CD8-positive, alpha-beta memory T cell (primary cell): ENCODE results near the gene DUS1L. TPM values are rescaled to one million over a fixed set of nuclear protein-coding genes. Genes with fewer than 3 reads are reported as not detected.

Experiments used
- CTCF ChIA-PET: fragments of 350-600 bp; sonication (Branson Sonifier 250); formaldehyde crosslinking; loops from one replicate; lab custom pipeline; 2021; ENCODE audit warnings: antibody characterized with exemption; lab: Charles Lee
- POLR2A ChIA-PET: fragments of 350-600 bp; sonication (Branson Sonifier 250); formaldehyde crosslinking; loops from one replicate; lab custom pipeline; 2021; ENCODE audit warnings: antibody characterized with exemption; lab: Charles Lee
- DNase-seq, 5 donors: peaks; one replicate each; pipeline versions ENCODE4 v3.0.0 to v3.0.0-alpha.2; 2020 to 2022; ENCODE audit warnings: mixed read lengths in 1 of 5
- H3K27ac ChIP-seq: one replicate; pipeline ENCODE4 v1.7.0; 2013; ENCODE audit warnings: low read depth, mild to moderate bottlenecking, low read length, moderate library complexity
- H3K27me3 ChIP-seq: 2 replicates; pipeline ENCODE4 v1.7.0; 2013; ENCODE audit warnings: low read length, mild to moderate bottlenecking; ENCODE audit not compliant: insufficient read depth, poor library complexity, severe bottlenecking
- H3K36me3 ChIP-seq: 2 replicates; pipeline ENCODE4 v1.7.0; 2013; ENCODE audit warnings: mild to moderate bottlenecking, low read length, moderate library complexity; ENCODE audit not compliant: insufficient read depth
- H3K4me1 ChIP-seq: 2 replicates; pipeline ENCODE4 v1.7.0; 2013; ENCODE audit warnings: mild to moderate bottlenecking, low read length, moderate library complexity; ENCODE audit not compliant: insufficient read depth
- H3K4me3 ChIP-seq: 2 replicates; pipeline ENCODE4 v1.7.0; 2013; ENCODE audit warnings: mild to moderate bottlenecking, low read length
- H3K9me3 ChIP-seq: 2 replicates; pipeline ENCODE4 v1.7.0; 2013; ENCODE audit warnings: mild to moderate bottlenecking, low read length
- H3K27ac Mint-ChIP-seq, 8 donors: one replicate each; pipeline ENCODE4 v1.8.0; 2020 to 2021; ENCODE audit warnings: mixed read lengths in 8 of 8, mild to moderate bottlenecking in 6 of 8, inconsistent platforms in 3 of 8, moderate library complexity in 3 of 8
- H3K27me3 Mint-ChIP-seq, 2 donors: one replicate each; pipeline ENCODE4 v1.8.0; 2020 to 2021; ENCODE audit warnings: mixed read lengths in 2 of 2, mild to moderate bottlenecking in 1 of 2, moderate library complexity in 1 of 2
- H3K36me3 Mint-ChIP-seq, 3 donors: one replicate each; pipeline ENCODE4 v1.8.0; 2020 to 2021; ENCODE audit warnings: mixed read lengths in 3 of 3, inconsistent platforms in 1 of 3, mild to moderate bottlenecking in 1 of 3
- H3K4me1 Mint-ChIP-seq, 3 donors: one replicate each; pipeline ENCODE4 v1.8.0; 2020 to 2021; ENCODE audit warnings: mixed read lengths in 3 of 3, inconsistent platforms in 1 of 3, mild to moderate bottlenecking in 1 of 3
- H3K4me3 Mint-ChIP-seq, 7 donors: one replicate each; pipeline ENCODE4 v1.8.0; 2020 to 2021; ENCODE audit warnings: mixed read lengths in 7 of 7, mild to moderate bottlenecking in 6 of 7, moderate library complexity in 4 of 7, inconsistent platforms in 2 of 7
- H3K9me3 Mint-ChIP-seq, 5 donors: one replicate each; pipeline ENCODE4 v1.8.0; 2020 to 2022; ENCODE audit warnings: mixed read lengths in 5 of 5, mild to moderate bottlenecking in 3 of 5, moderate library complexity in 2 of 5, inconsistent platforms in 1 of 5
- polyA plus RNA-seq: library from polyadenylated mRNA; unstranded; fragments of 300-500 nt; fragmentation: Illumina TruSeq; gene quantifications from one replicate; pipeline ENCODE4 v1.2.3, GENCODE V29; 2021
- total RNA-seq, 2 experiments: library from RNA; stranded (reverse); gene quantifications; one replicate each; pipeline ENCODE4 v1.2.3, GENCODE V29; 2021

DUS1L gene
- total and polyA plus RNA-seq, 3 experiments from 2014 or later, result 142 to 210 (median 206) TPM

DNA sequence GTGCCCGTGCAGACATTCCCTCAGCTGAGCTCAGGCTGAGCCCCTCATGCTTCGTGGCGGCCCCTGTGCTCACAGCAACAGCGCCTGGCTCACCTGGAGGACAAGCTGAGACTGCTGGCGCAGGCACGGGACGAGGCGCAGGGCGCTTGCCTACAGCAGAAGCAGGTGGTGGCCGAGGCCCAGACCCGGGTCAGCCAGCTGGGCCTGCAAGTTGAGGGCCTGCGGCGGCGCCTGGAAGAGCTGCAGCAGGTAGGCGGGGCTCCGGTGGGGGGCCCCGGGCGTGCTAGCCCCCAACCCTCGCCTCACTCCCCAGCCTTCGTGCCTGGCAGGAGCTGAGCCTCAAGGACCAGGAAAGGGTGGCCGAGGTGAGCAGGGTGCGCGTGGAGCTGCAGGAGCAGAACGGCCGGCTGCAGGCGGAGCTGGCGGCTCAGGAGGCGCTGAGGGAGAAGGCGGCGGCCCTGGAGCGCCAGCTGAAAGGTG lies 35.6 kb downstream of the DUS1L start:
- DNase-seq, result no peak
- Mint-ChIP-seq H3K36me3 (no peaks in the 10 kb centered on the region), H3K4me1 (peaks cover 2 to 15% (median 4%) of the 10 kb centered on the region in 3 donors), H3K27me3 (peaks cover 0 to 4% of the 10 kb centered on the region in 2 donors), H3K4me3 (peak overlapping the region in 3 of 7 donors; percentile 62 to 94 (median 85)), H3K9me3 (no peaks in the 10 kb centered on the region), H3K27ac (peak overlapping the region in 1 of 8 donors; percentile 71)
- Histone ChIP-seq H3K9me3 (no peaks in the 10 kb centered on the region), H3K4me3 (no peak overlapping the region), H3K27me3 (no peaks in the 10 kb centered on the region), H3K4me1 (peaks cover 7% of the 10 kb centered on the region), H3K27ac (no peak overlapping the region), H3K36me3 (no peaks in the 10 kb centered on the region)
- POLR2A ChIA-PET, result interaction anchor here (1.4 to 1.9 kb wide), 2 partner anchors 68 to 122 kb away, joined by 3 to 8 read pairs; partner anchors contain the start of gene FASN
- CTCF ChIA-PET, result interaction anchor here (0.7 to 4.3 kb wide), 33 partner anchors 8 to 519 kb away, joined by 3 to 59 read pairs (median 4); partner anchors contain the start of genes CCDC57, CENPX, DCXR and LRRC45

- Mint-ChIP-seq H3K27ac (no peak overlapping the region), H3K4me3 (peak overlapping the region in 5 of 7 donors; percentile 37 to 72 (median 62)), H3K4me1 (peaks cover 0 to 14% (median 4%) of the 10 kb centered on the region in 3 donors), H3K9me3 (no peaks in the 10 kb centered on the region), H3K27me3 (peaks cover 0 to 4% of the 10 kb centered on the region in 2 donors), H3K36me3 (no peaks in the 10 kb centered on the region)
- Histone ChIP-seq H3K36me3 (no peaks in the 10 kb centered on the region), H3K4me3 (no peak overlapping the region), H3K27ac (no peak overlapping the region), H3K9me3 (no peaks in the 10 kb centered on the region), H3K27me3 (no peaks in the 10 kb centered on the region), H3K4me1 (peaks cover 9% of the 10 kb centered on the region)
- POLR2A ChIA-PET, result interaction anchor here (1.4 to 1.9 kb wide), 2 partner anchors 69 to 123 kb away, joined by 3 to 8 read pairs; partner anchors contain the start of gene FASN
- DNase-seq, result no peak
- CTCF ChIA-PET, result interaction anchor here (0.8 to 4.3 kb wide), 13 partner anchors 9 to 207 kb away, joined by 3 to 59 read pairs (median 5); partner anchors contain the start of genes CCDC57 and DCXR
Observed at GRCh38 chr17:82029391-82029790, 36.2 kb downstream of the DUS1L start.

- Mint-ChIP-seq H3K4me3 (peak overlapping the region in 3 of 7 donors; percentile 20 to 37 (median 24)), H3K9me3 (no peaks in the 10 kb centered on the region), H3K36me3 (no peaks in the 10 kb centered on the region), H3K4me1 (peaks cover 2 to 18% (median 4%) of the 10 kb centered on the region in 3 donors), H3K27ac (no peak overlapping the region), H3K27me3 (peaks cover 0 to 4% of the 10 kb centered on the region in 2 donors)
- no peaks in the 10 kb centered on the region for H3K27me3 ChIP-seq
- no peak overlapping the region for H3K4me3 ChIP-seq
- H3K4me1 ChIP-seq, result peaks cover 13% of the 10 kb centered on the region
- ChIA-PET POLR2A (no interaction called here), CTCF (interaction anchor here (1.2 to 4.3 kb wide), 6 partner anchors 9 to 127 kb away, joined by 4 to 59 read pairs (median 13); partner anchors contain the start of gene DCXR)
- no peak for DNase-seq
- H3K36me3 ChIP-seq, result no peaks in the 10 kb centered on the region
- H3K27ac ChIP-seq, result no peak overlapping the region
- H3K9me3 ChIP-seq, result no peaks in the 10 kb centered on the region
Observed at GRCh38 chr17:82028966-82029365, 36.6 kb downstream of the DUS1L start.

- Histone ChIP-seq H3K36me3 (no peaks in the 10 kb centered on the region), H3K27me3 (no peaks in the 10 kb centered on the region), H3K4me1 (peaks cover 17% of the 10 kb centered on the region), H3K27ac (no peak overlapping the region), H3K4me3 (no peak overlapping the region), H3K9me3 (no peaks in the 10 kb centered on the region)
- Mint-ChIP-seq H3K4me3 (no peak overlapping the region), H3K27ac (no peak overlapping the region), H3K9me3 (no peaks in the 10 kb centered on the region), H3K27me3 (peaks cover 0 to 4% of the 10 kb centered on the region in 2 donors), H3K36me3 (no peaks in the 10 kb centered on the region), H3K4me1 (peaks cover 6 to 22% (median 7%) of the 10 kb centered on the region in 3 donors)
- ChIA-PET CTCF (interaction anchor here (0.8 to 4.3 kb wide), 4 partner anchors 9 to 177 kb away, joined by 3 to 59 read pairs (median 8); partner anchors contain the start of gene DCXR), POLR2A (no interaction called here)
- no peak for DNase-seq
Observed at GRCh38 chr17:82028246-82028645, 37.4 kb downstream of the DUS1L start.

- no peak for DNase-seq
- peak overlapping the region in 2 of 7 donors; percentile 48 to 56 for H3K4me3 Mint-ChIP-seq
- peak overlapping the region in 1 of 8 donors; percentile 95 for H3K27ac Mint-ChIP-seq
- H3K36me3 Mint-ChIP-seq, result no peaks in the 10 kb centered on the region
- no peak overlapping the region for H3K4me3 ChIP-seq
- no peaks in the 10 kb centered on the region for H3K36me3 ChIP-seq
- H3K9me3 Mint-ChIP-seq, result no peaks in the 10 kb centered on the region
- peaks cover 19 to 35% (median 19%) of the 10 kb centered on the region in 3 donors for H3K4me1 Mint-ChIP-seq
- peaks cover 33% of the 10 kb centered on the region for H3K4me1 ChIP-seq
- ChIA-PET CTCF (interaction anchor here (1.2 to 2.0 kb wide), 2 partner anchors 9 to 12 kb away, joined by 4 to 5 read pairs; partner anchors contain the start of gene DCXR), POLR2A (no interaction called here)
- peaks cover 0 to 6% of the 10 kb centered on the region in 2 donors for H3K27me3 Mint-ChIP-seq
- no peaks in the 10 kb centered on the region for H3K9me3 ChIP-seq
- H3K27me3 ChIP-seq, result no peaks in the 10 kb centered on the region
- no peak overlapping the region for H3K27ac ChIP-seq
Observed at GRCh38 chr17:82025401-82026107, 40.0 kb downstream of the DUS1L start.

DNA sequence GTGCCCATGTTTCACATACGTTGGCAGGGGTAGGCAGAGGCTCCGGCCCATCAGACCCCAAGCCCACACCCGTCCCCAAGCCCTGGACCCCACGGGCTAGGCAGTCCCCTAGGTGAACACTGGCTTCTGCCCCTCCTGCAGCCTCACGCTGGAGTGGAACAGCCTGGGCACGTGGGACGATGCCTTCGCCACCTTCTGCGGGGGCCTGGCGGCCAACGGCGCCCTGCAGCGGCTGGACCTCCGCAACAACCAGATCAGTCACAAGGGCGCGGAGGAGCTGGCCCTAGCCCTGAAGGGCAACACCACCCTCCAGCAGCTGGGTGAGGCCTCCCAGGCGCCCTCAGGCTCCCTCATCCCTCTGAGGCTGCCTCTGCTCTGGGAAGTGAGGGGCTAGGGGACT lies 40.7 kb downstream of the DUS1L start:
- Mint-ChIP-seq H3K4me3 (peak overlapping the region in 1 of 7 donors; percentile 23), H3K9me3 (no peaks in the 10 kb centered on the region), H3K4me1 (peaks cover 19 to 38% (median 21%) of the 10 kb centered on the region in 3 donors), H3K36me3 (no peaks in the 10 kb centered on the region), H3K27ac (no peak overlapping the region), H3K27me3 (peaks cover 0 to 5% of the 10 kb centered on the region in 2 donors)
- H3K27me3 ChIP-seq, result no peaks in the 10 kb centered on the region
- H3K9me3 ChIP-seq, result no peaks in the 10 kb centered on the region
- DNase-seq, result no peak
- H3K27ac ChIP-seq, result no peak overlapping the region
- POLR2A ChIA-PET, result no interaction called here
- no peak overlapping the region for H3K4me3 ChIP-seq
- peaks cover 28% of the 10 kb centered on the region for H3K4me1 ChIP-seq
- no peaks in the 10 kb centered on the region for H3K36me3 ChIP-seq
- CTCF ChIA-PET, result interaction anchor here (6.0 kb wide), 1 partner anchor 64 kb away, joined by 83 read pairs; the partner anchor contains the start of gene NOTUM

- POLR2A ChIA-PET, result interaction anchor here (1.0 to 2.3 kb wide), 5 partner anchors 14 to 320 kb away, joined by 3 to 10 read pairs (median 6); partner anchors contain the start of genes DCXR, FASN and MRPL12
- H3K27ac ChIP-seq, result peak overlapping the region; percentile 38
Observed at GRCh38 chr17:82023447-82024241, 42.0 kb downstream of the DUS1L start.

More at GRCh38 chr17:82023447-82024241, 42.0 kb downstream of the DUS1L start:
- Mint-ChIP-seq H3K27ac (peak overlapping the region in 3 of 8 donors; percentile 33 to 51 (median 50)), H3K4me1 (peaks cover 17 to 34% (median 21%) of the 10 kb centered on the region in 3 donors), H3K36me3 (peaks cover 0 to 3% (median 0%) of the 10 kb centered on the region in 3 donors), H3K27me3 (peaks cover 0 to 2% of the 10 kb centered on the region in 2 donors), H3K9me3 (no peaks in the 10 kb centered on the region), H3K4me3 (peak overlapping the region; percentile 75 to 93 (median 84))
- CTCF ChIA-PET, result interaction anchor here (3.9 to 6.0 kb wide), 2 partner anchors 13 to 62 kb away, joined by 16 to 83 read pairs; partner anchors contain the start of genes DCXR and NOTUM
- peak in 2 of 5 donors; percentile 14 to 15 for DNase-seq
- Histone ChIP-seq H3K27me3 (no peaks in the 10 kb centered on the region), H3K4me1 (peaks cover 26% of the 10 kb centered on the region), H3K9me3 (no peaks in the 10 kb centered on the region), H3K36me3 (peaks cover 3% of the 10 kb centered on the region), H3K4me3 (peak overlapping the region; percentile 64)
